ENCODE measurements around the gene OSBPL2.

The OSBPL2 gene

DNA sequence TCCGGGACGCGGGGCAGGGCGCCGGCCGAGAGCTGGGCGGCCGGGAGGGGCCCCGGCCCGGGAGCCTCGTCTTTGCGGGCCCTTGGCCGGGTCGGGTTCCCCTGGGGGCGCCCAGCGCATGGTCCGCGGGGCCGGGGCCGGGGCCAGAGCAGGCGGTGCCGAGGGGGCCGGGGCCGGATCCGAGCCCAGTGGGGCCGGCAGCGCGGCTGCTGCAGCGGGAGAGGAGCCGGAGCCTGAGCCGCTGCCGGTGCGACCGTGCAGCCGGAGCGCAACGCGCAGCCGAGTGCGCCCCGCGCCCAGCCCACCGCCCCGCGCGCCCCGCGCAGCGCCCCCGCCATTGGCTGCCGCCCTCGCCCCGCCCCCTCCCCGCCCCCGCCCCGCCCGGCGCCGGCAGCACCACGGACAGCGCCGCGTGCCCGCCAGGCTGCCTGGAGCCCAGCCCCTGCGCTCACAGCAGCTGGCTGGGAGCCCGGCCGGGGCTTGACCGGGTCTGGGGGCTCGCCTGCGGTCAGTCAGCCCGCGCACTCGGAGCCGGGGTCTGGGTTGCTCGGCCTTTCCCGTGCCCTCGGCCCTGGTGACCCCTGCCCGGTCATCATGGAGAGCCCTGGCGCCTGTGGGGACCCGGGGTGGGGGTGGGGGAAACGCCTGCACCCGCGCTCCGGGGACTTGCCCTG lies 18.2 kb upstream of the OSBPL2 start, which contains the start of gene HRH3:
Gene HRH3, minus strand, starts transcription at position 287 of the 674 bp plus-strand sequence. CDS start 308 bp downstream, outside the sequence.
- in situ Hi-C loops (cut with MboI; ENCODE audit: low sequenced_read_pairs) = no loop called here

DNA sequence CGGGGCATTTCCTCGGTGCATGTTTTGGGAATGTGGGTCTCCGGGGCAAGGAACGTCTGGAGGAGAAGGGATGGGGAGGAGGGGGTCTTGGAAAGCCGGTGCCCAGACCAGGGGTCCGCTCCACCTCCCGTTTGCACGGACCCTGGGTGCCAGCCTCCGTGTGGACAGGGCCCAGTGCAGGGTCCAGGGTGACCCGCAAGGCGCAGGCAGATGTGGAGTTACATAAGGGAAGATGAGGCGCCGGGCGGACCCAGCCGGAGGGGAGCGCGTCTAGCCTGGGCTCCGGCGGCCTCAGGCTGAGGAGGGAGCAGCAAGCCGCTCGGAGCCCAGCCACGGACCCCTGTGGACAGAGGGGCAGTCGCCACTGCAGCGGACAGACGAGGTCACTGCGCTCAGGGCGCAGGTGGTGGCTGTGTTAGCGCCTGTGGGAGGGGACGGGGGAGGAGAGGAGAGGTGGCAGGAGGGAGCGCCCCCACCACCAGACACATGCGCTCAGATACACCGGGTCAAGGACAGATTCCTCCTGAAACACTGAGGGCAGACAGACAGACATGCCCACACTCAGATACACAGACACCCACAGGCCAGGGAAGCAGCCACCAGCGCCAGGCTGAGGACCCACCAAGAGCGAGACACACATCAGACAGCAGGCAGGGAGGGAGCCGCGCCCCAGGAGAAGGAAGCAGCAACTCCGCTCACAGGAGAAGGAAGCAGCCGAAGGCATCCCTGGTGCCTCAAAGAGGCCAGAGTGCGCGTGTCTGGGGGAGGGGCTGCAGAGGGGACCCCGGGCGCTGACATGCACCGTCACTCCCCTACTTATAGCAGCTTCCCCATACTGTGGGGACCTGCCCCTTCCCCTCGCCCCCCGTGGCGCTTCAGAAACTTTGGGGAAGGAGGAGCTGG lies 17.4 kb upstream of the OSBPL2 start:
- in situ Hi-C loops (cut with MboI; ENCODE audit: low sequenced_read_pairs) = no loop called here

GRCh38 chr20:62222266-62222850 lies 16.0 kb upstream of the OSBPL2 start:
- in situ Hi-C loops (cut with MboI; ENCODE audit: low sequenced_read_pairs) = no loop called here

DNA sequence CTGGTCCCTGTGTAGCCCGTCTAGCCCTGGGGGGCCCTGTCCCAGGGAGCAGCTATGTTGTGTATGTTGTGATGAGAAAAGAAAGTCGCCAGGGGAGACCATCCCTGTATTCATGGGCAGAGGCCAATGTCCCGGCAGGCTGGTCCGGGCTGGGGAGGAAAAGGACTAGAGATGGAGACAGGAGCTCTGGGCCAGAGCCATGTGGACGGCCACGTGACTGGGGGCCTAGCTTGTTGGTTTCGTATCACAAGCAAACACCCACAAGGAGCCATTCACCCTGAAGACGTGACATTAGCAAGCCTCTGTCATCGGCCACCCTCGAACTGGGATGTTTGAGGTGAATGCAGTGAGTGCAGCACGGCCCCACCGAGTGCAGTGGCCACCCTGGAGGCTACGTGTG lies 15.3 kb upstream of the OSBPL2 start:
- in situ Hi-C loops (cut with MboI; ENCODE audit: low sequenced_read_pairs) = no loop called here

DNA sequence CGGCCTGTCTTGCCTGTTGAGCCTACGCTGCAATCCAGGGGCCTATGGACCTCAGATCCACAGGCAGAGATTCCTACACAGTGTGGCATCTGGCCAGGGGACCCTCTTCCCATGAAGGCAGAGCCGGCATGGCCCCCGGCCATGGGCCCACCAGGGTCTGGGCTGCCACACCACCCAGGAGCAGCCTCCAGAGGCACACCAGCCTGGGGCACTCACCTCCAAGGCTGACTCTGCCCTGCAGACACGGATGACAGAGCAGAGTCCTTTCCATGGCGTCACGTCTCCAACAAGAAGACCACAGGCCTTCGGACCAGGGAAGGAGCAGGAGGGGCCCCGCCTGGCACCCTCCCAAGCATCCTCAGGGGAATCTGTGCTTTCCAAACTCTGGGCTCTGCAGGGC lies 14.8 kb upstream of the OSBPL2 start:
- in situ Hi-C loops (cut with MboI; ENCODE audit: low sequenced_read_pairs) = no loop called here

DNA sequence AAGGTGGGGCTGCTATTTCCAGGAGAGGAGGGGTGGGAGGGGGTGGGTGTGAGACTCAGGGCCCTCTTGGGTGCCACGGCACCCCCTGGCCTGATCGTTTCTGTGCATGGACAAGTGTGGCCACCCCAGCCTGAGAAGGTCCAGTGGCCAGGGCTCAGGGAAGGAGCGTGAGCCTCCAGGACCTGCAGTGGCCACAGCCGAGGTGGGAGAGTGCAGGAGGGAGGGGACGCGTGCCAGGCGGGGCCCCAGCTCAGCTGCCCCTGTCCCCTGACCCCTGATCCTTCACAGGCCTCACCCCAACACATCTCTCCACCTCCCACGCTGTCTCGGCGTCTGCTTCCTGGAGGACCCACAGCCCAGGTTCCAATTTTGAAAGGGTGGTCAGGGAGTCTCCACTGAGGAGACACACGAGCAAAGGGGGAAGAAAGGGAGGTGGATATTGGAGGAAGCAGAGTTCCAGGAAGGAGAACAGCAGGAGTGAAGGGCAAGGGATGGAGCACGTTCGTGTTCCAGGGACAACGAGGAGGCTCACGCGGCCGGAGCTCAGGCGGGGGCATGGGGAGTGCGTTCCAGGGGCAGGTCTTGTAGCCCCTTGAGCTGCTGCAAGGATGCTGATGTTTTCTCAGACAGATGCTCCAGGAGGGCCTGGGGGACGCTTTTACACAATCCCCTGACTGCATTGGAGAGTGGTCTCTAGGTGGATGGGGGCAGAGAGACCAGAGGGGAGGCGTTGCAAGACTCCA lies 14.0 kb upstream of the OSBPL2 start:
- in situ Hi-C loops (cut with MboI; ENCODE audit: low sequenced_read_pairs) = no loop called here

DNA sequence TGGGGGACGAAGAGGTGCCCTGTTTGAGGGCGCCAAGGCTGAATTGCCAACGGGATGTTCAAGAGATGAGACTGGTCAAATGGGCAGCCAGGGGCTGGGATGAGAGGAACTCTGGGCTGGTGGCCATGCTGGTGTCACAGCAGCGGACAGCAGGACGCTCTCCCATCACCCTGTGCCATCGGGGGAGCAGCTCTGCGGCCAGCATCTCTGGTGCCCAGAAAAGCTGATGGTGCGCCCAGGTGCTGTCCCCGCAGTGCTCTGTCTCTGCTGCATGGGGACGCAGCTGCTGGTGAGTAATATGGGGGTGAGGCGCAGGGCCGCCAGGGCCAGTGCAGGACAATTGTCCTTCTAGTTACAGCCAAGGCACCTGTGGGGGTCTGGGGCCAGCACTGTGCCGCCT lies 13.3 kb upstream of the OSBPL2 start:
- in situ Hi-C loops (cut with MboI; ENCODE audit: low sequenced_read_pairs) = no loop called here

DNA sequence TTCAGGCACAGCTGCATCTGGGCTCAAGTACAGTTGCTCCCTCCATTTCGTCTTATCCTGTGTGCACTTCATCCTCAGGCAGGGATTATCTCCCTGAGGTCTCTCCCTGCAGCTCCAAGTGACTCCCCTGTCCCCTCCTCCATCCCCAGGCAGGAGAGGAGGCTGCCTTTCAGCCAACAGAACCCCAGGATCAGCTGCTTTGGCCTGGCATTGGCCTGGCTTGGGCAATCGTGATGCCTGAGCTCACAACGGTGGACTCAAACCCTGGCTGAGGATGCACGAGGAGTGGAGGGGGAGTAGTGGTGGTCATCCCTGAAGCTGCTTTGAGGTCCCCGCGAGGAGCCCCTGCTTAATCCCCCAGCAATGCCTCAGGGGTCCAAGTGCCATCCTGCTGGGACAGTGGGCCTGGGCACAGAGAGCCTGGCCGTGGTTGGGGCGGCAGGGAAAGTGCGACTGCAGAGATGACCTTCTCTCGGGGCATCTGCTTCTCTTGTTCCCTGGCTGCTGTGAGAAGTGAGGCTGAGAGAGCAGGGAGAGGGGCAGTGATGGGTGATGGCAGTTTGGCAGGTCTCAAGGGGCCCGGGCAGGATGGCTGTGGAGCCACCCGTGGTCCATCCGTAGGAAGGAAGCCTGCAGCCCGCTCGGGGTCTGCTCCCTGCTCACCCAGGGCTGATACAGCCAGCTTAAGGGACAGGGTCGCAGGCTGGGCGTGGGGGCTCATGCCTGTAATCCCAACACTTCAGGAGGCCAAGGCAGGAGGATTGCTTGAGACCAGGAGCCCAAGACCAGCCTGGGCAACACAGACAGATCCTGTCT lies 12.3 kb upstream of the OSBPL2 start:
- in situ Hi-C loops (cut with MboI; ENCODE audit: low sequenced_read_pairs) = no loop called here

- in situ Hi-C loops (cut with MboI; ENCODE audit: low sequenced_read_pairs) = no loop called here
Observed at GRCh38 chr20:62226707-62227590, 11.4 kb upstream of the OSBPL2 start.

DNA sequence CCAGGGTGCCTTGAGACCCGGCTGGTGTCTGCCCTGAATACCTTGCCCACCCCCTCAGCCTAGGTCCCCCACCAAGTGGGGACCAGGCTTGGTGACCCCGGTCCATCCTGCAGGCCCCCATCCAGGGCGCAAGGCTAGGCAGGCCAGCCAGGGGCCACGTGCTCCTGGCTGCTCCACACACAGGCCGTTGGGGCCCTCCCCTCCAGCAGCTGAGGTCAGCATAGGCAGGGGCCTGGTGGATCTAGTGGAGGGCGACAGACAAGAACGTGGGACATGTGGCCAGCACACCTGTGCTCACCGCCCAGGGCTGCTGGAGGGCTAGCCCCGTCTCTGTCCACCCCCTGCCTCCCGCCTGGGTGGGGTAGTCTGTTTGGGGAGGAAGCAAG lies 10.7 kb upstream of the OSBPL2 start:
- in situ Hi-C loops (cut with MboI; ENCODE audit: low sequenced_read_pairs) = no loop called here

GRCh38 chr20:62227977-62228958 lies 10.1 kb upstream of the OSBPL2 start:
- in situ Hi-C loops (cut with MboI; ENCODE audit: low sequenced_read_pairs) = no loop called here

GRCh38 chr20:62228982-62229545 lies 9.3 kb upstream of the OSBPL2 start:
- in situ Hi-C loops (cut with MboI; ENCODE audit: low sequenced_read_pairs) = no loop called here

DNA sequence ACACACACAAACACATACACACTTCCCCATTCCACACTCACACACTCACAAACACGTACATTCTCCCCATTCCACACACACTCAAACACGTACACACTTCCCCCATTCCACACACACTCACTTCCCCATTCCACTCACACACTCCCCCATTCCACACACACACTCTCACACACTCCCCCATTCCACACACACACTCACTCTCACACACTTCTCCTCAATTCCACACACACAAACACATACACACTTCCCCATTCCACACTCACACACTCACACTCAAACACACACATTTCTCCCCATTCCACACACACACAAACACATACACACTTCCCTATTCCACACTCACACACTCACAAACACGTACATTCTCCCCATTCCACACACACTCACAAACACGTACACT lies 8.7 kb upstream of the OSBPL2 start:
- in situ Hi-C loops (cut with MboI; ENCODE audit: low sequenced_read_pairs) = no loop called here

- in situ Hi-C loops (cut with MboI; ENCODE audit: low sequenced_read_pairs) = no loop called here
Observed at GRCh38 chr20:62230276-62230675, 8.0 kb upstream of the OSBPL2 start.

GRCh38 chr20:62230696-62231095 lies 7.6 kb upstream of the OSBPL2 start:
- in situ Hi-C loops (cut with MboI; ENCODE audit: low sequenced_read_pairs) = no loop called here

- in situ Hi-C loops (cut with MboI; ENCODE audit: low sequenced_read_pairs) = no loop called here
Observed at GRCh38 chr20:62231292-62231691, 7.0 kb upstream of the OSBPL2 start.

DNA sequence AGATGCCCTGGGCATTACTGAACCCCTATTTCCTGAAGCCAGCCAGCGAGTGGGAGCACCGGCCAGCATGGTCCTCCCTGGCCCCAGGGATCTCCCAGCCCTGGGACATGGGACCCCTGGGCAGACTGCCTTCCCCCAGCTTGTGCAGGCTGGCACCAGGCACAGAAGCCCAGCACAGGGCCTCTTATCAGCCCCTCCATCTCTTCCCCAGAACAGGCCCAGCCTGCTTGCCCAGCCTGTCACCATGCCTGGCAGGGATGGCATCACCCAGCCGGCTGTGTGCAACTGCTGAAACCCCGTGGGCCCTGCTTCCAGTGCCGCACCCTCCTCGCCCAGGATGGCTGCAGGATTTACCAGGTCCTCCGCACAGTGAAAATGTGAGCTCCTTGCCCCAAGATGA lies 6.1 kb upstream of the OSBPL2 start:
- in situ Hi-C loops (cut with MboI; ENCODE audit: low sequenced_read_pairs) = no loop called here
